Stimulated activated CD4-positive, alpha-beta T cell treated with anti-CD3 and anti-CD28 coated beads, Interleukin-15, amount 100 ng/mL, for 48 hours (primary cell): ENCODE data around the gene UBA1.

ENCODE experiments used
- DNase-seq, 2 donors: peaks; one replicate each; pipeline ENCODE4 v3.0.0-alpha.2; 2020; ENCODE audit warnings: low read depth in 2 of 2

Gene UBA1

GRCh38 chrX:47212381-47213293, 19.0 kb downstream of the UBA1 start:
- DNase-seq = no peak

GRCh38 chrX:47214435-47215077, 20.9 kb downstream of the UBA1 start:
- no peak for DNase-seq

DNA sequence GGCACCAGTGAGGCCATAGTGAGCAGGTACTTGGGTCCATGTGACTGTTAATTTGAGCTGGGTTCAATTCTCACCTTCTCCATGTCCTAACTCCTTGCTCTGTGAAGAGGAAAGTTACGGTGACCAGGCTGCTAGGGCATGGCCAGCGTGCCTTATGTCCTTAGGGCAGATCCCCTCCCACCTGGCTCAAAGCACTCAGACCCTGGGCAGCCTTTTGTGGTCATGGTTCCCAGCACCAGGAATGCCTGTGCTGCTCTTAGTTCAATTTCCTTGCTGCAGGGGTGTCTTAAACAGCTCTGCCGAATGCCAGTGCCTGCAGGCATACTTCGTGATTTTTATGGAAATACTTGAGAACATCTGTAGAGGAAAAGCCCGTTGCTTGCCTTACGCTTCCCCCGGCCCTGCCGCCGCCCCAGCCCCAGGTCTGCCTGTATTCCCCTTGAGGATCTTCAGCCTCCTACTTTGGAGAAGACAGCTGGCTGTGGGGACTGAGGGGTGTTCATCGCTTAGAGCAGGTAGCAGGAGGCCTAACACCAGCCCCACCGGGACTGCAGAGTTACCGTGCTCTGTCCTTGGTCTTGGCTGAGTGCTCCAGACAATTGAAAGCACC, 21.8 kb downstream of the UBA1 start:
- no peak for DNase-seq

- no peak for DNase-seq
These were observed 22.8 kb downstream of the UBA1 start for GRCh38 chrX:47216393-47216925.

DNA sequence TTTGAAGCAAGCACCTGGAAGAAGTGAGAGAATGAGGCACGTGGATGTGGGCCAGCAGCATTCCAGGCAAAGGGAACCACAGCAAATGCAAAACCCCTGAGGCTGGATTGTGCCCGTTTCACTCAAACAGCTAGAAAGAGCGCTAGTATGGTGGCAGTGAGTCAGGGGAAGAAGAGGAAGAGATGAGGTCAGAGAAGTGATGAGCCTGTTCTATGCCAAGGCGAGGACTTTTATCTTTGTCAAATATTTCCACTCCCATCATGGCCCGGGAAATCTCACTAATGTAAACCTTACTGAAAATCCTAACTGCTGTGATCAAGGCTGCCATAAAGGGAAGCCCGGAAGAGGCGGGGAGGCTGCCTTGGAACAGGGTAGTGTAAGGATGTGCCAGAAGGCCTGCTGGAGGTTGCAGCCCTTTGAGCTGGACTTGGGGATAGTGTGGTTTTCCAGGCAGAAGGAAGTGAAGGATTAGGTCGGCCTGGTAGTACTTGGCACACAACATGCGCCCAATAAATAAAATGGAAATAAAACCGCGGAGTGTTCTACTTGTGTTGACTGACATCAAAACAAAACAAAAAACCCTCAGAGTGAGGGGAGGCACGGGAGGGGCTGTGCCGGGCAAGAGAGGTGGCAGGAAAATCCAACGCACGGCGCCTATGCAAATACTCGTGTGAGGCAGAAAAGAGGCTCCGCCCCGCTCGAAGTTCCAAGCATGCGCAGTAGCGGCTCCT, 23.7 kb downstream of the UBA1 start:
- no peak for DNase-seq

DNA sequence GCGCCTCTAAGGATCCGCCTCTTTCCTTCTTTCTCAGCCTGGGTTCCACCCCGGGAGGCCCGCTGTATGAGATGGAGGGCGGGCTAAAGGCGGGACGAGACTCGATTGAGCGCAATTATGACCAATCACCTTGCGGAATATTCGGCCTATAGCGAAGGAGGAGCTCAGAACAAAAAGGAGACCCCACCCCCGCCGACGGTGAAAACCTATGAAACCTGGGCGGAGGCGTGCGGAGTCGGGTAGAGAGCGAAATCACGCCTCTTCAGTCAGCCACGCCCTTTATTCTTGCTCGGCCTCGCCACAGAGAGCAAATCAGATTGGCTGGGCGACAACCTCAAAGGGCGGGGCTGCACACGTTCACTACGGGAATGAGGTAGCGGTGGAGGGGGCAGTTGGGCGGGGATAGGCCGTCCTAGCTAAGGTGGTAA, 24.2 kb downstream of the UBA1 start:
- DNase-seq = peak; percentile 92 to 98

- peak; percentile 48 to 62 for DNase-seq
These were observed 24.8 kb downstream of the UBA1 start, which contains the start of gene CDK16 for GRCh38 chrX:47218280-47218919. Gene CDK16 (plus strand): TSS chrX:47218681. CDS start chrX:47223558, 4,877 bp downstream.

DNA sequence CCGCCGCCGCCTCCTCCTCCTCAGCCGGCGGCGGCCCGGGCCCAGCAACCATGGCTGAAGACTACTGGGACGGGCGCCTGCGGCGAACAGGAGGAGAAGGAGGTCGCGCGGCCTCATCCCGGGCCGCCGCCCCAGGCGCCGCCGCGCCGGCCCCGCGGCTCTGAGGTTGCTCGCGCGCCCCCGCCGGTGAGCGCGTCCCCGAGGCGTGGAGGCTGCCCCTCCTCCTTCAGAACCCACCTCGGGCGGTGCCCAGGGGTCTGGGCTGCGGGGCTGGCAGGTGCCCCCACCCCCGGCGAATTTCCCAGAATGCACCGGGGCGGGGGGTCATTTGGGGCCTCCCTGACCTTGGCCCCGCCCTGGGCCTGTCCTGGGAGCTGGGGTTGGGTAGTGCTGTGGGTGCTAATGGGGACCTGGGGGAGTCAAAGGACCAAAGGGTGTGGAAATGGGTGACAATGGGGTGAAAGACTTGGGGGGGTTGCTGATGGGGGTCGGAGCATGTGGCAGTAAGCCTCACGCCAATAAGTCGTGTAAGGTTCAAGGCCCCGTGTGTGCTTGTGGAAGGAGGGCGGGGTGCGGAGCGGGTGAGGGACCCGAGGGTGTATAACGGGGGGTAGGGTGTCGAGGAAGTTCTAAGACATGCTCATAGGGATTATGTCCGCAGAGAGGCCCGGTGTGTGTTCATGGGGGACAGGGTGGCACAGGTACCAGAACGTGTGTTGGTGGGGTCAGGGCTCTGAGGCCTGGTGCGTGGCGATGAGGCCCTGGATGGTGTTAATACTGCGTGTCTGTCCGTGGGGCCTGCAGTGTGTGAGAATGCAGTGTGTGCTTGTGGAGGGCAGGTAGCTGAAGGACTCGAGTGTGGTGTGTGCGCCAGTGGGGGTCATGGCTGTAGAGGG, 25.5 kb downstream of the UBA1 start:
- DNase-seq = peak in 1 of 2 donors; percentile 14

GRCh38 chrX:47221756-47222155, 28.1 kb downstream of the UBA1 start:
- no peak for DNase-seq

DNA sequence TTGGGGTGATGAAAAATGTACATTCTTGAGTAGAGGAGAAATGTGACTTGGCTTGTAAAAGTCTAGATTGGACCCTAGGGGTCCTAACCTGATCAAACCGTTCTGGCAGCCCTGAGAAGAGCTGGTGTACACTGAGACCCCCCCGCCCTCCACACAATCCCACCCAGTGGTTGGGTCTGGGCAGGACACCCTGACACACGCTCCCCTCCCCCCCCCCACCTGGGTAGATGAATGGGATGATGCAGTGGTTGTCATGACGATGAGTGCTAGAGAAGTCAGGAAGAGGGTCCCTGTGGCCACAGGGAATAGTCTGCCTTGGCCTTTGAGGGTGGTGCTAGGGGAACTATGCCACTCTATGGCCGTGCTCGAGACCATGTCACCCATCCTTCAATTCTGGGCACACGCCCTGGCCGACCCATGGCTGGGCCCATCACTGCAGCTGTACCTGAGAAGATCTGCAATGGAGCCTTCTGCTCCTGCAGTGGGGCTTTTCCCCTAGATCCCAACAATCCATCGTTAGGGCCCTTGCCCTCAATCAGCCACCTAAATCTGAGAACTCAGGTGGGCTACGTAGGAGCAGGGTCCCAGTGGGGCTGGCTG, 29.2 kb downstream of the UBA1 start:
- no peak for DNase-seq

DNA sequence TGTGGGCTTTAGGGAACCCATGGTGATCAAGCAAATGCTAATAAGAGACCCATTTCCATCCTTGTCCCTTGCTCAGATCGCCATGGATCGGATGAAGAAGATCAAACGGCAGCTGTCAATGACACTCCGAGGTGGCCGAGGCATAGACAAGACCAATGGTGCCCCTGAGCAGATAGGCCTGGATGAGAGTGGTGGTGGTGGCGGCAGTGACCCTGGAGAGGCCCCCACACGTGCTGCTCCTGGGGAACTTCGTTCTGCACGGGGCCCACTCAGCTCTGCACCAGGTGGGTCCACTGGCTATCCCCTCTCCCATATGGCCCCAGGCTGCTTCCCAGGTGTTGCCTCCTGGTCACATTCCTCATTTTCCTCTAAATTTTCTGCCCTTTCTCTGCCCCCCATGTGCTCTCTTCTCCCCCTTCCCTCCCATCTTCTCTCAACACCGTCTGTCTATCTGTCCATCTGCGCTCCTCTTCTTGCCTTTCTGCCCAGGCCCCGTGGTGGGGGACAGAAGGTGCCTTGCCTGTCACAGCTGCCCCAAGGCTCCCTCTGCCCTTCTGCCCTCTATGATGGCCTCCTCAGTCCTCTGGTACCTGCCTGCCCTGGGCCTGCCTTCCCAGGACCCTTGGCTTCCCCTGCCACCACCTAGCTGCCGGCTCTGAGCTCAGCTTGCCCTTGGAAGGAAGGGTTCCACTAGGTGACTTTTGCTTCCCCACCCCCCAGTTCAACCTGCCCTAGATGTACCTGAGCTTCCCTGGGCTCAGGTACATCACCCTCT, 30.0 kb downstream of the UBA1 start:
- no peak for DNase-seq

- DNase-seq = no peak
These were observed 30.8 kb downstream of the UBA1 start for GRCh38 chrX:47224266-47224895.

DNA sequence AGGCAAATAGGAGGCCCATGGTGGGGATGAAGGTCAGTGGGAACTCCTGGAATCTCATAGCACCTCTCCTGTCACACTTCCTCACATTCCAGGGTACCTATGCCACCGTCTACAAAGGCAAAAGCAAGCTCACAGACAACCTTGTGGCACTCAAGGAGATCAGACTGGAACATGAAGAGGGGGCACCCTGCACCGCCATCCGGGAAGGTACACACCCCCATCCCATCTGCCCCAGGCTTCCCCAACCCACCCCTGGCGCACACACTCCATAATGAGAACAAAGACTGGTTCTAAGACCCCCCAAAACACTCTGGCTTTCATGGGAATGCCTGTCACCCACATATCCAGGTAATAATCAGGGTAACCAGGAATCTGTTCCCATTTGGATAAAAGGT, 31.3 kb downstream of the UBA1 start:
- no peak for DNase-seq

GRCh38 chrX:47226071-47226470, 32.4 kb downstream of the UBA1 start:
- DNase-seq = no peak

DNA sequence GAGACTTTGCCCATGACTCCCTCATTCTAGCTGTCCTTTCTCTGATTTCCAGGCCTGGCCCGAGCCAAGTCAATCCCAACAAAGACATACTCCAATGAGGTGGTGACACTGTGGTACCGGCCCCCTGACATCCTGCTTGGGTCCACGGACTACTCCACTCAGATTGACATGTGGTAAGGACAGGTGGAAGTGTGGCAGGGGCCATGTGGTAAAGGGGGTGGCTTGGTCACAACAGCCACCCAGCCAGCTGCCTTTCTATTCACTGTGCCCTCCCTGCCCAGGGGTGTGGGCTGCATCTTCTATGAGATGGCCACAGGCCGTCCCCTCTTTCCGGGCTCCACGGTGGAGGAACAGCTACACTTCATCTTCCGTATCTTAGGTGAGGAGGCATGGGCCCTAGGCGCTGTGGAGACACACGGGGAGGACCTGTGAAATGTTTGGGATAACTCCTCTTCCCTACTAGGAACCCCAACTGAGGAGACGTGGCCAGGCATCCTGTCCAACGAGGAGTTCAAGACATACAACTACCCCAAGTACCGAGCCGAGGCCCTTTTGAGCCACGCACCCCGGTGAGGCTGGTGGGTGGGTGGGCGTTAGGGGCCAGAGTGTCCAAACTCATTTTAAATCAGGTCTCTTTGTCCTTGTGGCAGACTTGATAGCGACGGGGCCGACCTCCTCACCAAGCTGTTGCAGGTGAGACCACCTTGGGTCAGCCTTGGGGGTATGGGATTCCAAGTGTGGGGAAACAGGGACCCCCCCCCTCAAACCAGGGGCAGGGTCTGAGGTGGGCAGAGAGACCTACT, 33.1 kb downstream of the UBA1 start:
- DNase-seq = no peak

- DNase-seq = no peak
These were observed 33.6 kb downstream of the UBA1 start for GRCh38 chrX:47227334-47227583.

DNA sequence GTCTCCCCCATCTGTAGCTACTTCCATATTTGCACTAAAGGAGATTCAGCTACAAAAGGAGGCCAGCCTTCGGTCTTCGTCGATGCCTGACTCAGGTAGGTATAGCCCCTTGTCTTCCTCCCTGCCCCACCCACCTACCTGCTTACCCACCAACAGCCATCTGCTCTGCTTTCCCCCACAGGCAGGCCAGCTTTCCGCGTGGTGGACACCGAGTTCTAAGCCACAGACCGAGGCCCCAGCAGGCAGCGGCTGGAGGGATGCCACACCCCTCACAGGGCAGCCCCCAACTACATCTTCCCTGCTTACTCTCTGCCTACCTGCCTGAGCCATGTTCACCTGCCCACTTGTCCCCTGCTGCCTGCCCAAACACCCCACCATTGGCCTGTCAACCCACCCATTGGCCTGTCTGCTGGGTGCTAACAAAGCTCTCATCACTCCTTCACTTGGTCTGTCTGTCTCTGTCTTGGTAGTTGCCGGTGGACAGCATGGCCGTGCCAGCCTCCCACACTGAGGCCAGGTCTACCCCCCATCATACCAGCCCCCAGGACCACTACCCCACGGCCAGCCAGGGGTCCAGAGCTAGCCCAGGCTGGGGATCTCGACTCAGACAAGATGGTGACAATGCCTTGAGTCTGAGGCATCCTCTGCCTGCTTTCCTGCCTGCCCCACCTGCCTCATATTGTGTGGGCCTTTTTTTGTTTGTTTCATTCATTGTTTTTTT, 35.1 kb downstream of the UBA1 start:
- no peak for DNase-seq
